K562 (cell line): Measurements from ENCODE around the gene ETV4. TPM values are rescaled to one million over a fixed set of nuclear protein-coding genes. Genes with fewer than 3 reads are reported as not detected.

Experiments
- DDX20 ChIP-seq: fragments of 450-650 bp; IDR thresholded peaks from 2 replicates; pipeline ENCODE4 v1.6.1; 2016; ENCODE audit warnings: missing genetic modification characterization, low read depth, mild to moderate bottlenecking, missing compliant biosample characterization, moderate library complexity
- HINFP ChIP-seq: fragments of 450-650 bp; conservative IDR thresholded peaks from 2 replicates; pipeline ENCODE4 v1.6.1; 2016; ENCODE audit warnings: missing genetic modification characterization, low read depth, mild to moderate bottlenecking, control low read depth, missing compliant biosample characterization
- HMG20B ChIP-seq: fragments of 250-450 bp; sonication (Bioruptor Pico); IDR thresholded peaks from 2 replicates; pipeline ENCODE4 v1.5.0; 2021; ENCODE audit warnings: mild to moderate bottlenecking
- PTRF ChIP-seq: fragments of 450-650 bp; IDR thresholded peaks from 2 replicates; pipeline ENCODE4 v1.6.1; 2016; ENCODE audit warnings: mild to moderate bottlenecking, missing genetic modification characterization, missing compliant biosample characterization
- ZNF778 ChIP-seq: fragments of 450-650 bp; formaldehyde crosslinking; IDR thresholded peaks from 2 replicates; pipeline ENCODE4 v1.4.0; 2020; ENCODE audit warnings: mild to moderate bottlenecking, moderate library complexity
- polyA plus RNA-seq, 8 experiments: library from polyadenylated mRNA; depleted of rRNA in 4 of 8; stranded (reverse) in 5 of 8; unstranded in 3 of 8; fragments of >200 nt; fragmentation: Nextera tagmentation in 2 of 8; fragmentation: Illumina TruSeq in 1 of 8; extraction: Ambion mirVana in 2 of 8; extraction: Trizol in 1 of 8; gene quantifications; 2 replicates each; pipeline versions ENCODE4 v1.2.1 to v1.2.3, GENCODE V29; 2011 to 2014; ENCODE audit warnings: inconsistent platforms in 1 of 8, missing spikeins in 1 of 8
- total RNA-seq, 7 experiments: library from RNA; depleted of rRNA in 6 of 7; stranded (reverse); fragments of >200 nt in 6 of 7; fragmentation: Illumina TruSeq in 2 of 7; extraction: Trizol in 2 of 7; gene quantifications; 2 replicates each; pipeline versions ENCODE4 v1.2.1 to v1.2.3, GENCODE V29; 2011 to 2021; ENCODE audit warnings: low replicate concordance in 1 of 7
- TF ChIP-seq, protein P1 (sequence below): fragments of 200-600 bp; sonication (generic); IDR thresholded peaks from one replicate; pipeline ENCODE4 v1.6.1; 2012; ENCODE audit warnings: mild to moderate bottlenecking, low read depth, low read length, inconsistent platforms
- TF ChIP-seq, protein P2 (sequence below): fragments of 250-450 bp; sonication (Bioruptor Pico); IDR thresholded peaks from 2 replicates; pipeline ENCODE4 v1.4.0; 2020

The ETV4 gene
- total and polyA plus RNA-seq, 9 of the 15 experiments (the other 6 are each of a cell fraction or from before 2014, with no cell fraction given): 5.5 to 66.3 (median 28.2) TPM

- TF ChIP-seq, protein P1, sequence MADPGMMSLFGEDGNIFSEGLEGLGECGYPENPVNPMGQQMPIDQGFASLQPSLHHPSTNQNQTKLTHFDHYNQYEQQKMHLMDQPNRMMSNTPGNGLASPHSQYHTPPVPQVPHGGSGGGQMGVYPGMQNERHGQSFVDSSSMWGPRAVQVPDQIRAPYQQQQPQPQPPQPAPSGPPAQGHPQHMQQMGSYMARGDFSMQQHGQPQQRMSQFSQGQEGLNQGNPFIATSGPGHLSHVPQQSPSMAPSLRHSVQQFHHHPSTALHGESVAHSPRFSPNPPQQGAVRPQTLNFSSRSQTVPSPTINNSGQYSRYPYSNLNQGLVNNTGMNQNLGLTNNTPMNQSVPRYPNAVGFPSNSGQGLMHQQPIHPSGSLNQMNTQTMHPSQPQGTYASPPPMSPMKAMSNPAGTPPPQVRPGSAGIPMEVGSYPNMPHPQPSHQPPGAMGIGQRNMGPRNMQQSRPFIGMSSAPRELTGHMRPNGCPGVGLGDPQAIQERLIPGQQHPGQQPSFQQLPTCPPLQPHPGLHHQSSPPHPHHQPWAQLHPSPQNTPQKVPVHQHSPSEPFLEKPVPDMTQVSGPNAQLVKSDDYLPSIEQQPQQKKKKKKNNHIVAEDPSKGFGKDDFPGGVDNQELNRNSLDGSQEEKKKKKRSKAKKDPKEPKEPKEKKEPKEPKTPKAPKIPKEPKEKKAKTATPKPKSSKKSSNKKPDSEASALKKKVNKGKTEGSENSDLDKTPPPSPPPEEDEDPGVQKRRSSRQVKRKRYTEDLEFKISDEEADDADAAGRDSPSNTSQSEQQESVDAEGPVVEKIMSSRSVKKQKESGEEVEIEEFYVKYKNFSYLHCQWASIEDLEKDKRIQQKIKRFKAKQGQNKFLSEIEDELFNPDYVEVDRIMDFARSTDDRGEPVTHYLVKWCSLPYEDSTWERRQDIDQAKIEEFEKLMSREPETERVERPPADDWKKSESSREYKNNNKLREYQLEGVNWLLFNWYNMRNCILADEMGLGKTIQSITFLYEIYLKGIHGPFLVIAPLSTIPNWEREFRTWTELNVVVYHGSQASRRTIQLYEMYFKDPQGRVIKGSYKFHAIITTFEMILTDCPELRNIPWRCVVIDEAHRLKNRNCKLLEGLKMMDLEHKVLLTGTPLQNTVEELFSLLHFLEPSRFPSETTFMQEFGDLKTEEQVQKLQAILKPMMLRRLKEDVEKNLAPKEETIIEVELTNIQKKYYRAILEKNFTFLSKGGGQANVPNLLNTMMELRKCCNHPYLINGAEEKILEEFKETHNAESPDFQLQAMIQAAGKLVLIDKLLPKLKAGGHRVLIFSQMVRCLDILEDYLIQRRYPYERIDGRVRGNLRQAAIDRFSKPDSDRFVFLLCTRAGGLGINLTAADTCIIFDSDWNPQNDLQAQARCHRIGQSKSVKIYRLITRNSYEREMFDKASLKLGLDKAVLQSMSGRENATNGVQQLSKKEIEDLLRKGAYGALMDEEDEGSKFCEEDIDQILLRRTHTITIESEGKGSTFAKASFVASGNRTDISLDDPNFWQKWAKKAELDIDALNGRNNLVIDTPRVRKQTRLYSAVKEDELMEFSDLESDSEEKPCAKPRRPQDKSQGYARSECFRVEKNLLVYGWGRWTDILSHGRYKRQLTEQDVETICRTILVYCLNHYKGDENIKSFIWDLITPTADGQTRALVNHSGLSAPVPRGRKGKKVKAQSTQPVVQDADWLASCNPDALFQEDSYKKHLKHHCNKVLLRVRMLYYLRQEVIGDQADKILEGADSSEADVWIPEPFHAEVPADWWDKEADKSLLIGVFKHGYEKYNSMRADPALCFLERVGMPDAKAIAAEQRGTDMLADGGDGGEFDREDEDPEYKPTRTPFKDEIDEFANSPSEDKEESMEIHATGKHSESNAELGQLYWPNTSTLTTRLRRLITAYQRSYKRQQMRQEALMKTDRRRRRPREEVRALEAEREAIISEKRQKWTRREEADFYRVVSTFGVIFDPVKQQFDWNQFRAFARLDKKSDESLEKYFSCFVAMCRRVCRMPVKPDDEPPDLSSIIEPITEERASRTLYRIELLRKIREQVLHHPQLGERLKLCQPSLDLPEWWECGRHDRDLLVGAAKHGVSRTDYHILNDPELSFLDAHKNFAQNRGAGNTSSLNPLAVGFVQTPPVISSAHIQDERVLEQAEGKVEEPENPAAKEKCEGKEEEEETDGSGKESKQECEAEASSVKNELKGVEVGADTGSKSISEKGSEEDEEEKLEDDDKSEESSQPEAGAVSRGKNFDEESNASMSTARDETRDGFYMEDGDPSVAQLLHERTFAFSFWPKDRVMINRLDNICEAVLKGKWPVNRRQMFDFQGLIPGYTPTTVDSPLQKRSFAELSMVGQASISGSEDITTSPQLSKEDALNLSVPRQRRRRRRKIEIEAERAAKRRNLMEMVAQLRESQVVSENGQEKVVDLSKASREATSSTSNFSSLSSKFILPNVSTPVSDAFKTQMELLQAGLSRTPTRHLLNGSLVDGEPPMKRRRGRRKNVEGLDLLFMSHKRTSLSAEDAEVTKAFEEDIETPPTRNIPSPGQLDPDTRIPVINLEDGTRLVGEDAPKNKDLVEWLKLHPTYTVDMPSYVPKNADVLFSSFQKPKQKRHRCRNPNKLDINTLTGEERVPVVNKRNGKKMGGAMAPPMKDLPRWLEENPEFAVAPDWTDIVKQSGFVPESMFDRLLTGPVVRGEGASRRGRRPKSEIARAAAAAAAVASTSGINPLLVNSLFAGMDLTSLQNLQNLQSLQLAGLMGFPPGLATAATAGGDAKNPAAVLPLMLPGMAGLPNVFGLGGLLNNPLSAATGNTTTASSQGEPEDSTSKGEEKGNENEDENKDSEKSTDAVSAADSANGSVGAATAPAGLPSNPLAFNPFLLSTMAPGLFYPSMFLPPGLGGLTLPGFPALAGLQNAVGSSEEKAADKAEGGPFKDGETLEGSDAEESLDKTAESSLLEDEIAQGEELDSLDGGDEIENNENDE: no peak
- no peak for TF ChIP-seq HMG20B (CRISPR knock-in tag)
- no peak for TF ChIP-seq PTRF (tag)
- TF ChIP-seq, protein P2, sequence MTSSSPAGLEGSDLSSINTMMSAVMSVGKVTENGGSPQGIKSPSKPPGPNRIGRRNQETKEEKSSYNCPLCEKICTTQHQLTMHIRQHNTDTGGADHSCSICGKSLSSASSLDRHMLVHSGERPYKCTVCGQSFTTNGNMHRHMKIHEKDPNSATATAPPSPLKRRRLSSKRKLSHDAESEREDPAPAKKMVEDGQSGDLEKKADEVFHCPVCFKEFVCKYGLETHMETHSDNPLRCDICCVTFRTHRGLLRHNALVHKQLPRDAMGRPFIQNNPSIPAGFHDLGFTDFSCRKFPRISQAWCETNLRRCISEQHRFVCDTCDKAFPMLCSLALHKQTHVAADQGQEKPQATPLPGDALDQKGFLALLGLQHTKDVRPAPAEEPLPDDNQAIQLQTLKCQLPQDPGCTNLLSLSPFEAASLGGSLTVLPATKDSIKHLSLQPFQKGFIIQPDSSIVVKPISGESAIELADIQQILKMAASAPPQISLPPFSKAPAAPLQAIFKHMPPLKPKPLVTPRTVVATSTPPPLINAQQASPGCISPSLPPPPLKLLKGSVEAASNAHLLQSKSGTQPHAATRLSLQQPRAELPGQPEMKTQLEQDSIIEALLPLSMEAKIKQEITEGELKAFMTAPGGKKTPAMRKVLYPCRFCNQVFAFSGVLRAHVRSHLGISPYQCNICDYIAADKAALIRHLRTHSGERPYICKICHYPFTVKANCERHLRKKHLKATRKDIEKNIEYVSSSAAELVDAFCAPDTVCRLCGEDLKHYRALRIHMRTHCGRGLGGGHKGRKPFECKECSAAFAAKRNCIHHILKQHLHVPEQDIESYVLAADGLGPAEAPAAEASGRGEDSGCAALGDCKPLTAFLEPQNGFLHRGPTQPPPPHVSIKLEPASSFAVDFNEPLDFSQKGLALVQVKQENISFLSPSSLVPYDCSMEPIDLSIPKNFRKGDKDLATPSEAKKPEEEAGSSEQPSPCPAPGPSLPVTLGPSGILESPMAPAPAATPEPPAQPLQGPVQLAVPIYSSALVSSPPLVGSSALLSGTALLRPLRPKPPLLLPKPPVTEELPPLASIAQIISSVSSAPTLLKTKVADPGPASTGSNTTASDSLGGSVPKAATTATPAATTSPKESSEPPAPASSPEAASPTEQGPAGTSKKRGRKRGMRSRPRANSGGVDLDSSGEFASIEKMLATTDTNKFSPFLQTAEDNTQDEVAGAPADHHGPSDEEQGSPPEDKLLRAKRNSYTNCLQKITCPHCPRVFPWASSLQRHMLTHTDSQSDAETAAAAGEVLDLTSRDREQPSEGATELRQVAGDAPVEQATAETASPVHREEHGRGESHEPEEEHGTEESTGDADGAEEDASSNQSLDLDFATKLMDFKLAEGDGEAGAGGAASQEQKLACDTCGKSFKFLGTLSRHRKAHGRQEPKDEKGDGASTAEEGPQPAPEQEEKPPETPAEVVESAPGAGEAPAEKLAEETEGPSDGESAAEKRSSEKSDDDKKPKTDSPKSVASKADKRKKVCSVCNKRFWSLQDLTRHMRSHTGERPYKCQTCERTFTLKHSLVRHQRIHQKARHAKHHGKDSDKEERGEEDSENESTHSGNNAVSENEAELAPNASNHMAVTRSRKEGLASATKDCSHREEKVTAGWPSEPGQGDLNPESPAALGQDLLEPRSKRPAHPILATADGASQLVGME: no peak
- no peak for TF ChIP-seq ZNF778 (CRISPR knock-in tag)
- no peak for TF ChIP-seq DDX20
- no peak for TF ChIP-seq HINFP (tag)
Measured at GRCh38 chr17:43560461-43561427, 14.6 kb upstream of the ETV4 start (continued).
